Hepatic stellate cell (primary cell): ENCODE measurements around the gene SMR3A.

Experiments used
- DNase-seq: peaks from one replicate; pipeline ENCODE4 v3.0.0; 2011; ENCODE audit warnings: low spot score

The SMR3A gene

GRCh38 chr4:70360460-70360859 lies at the start of gene SMR3A:
TSS of gene SMR3A (plus strand) at chr4:70360760. CDS start at chr4:70362116, 1,356 bp downstream.
- no peak for DNase-seq

- no peak for DNase-seq
Measured at GRCh38 chr4:70313736-70314135, 46.8 kb upstream of the SMR3A start.

GRCh38 chr4:70315928-70316327 lies 44.6 kb upstream of the SMR3A start:
- DNase-seq, result no peak

GRCh38 chr4:70326052-70326451 lies 34.5 kb upstream of the SMR3A start:
- DNase-seq, result no peak

GRCh38 chr4:70334681-70335080 lies 25.9 kb upstream of the SMR3A start, which contains the start of gene CABS1:
TSS of gene CABS1 (plus strand) at chr4:70334981. CDS start at chr4:70335040, 59 bp downstream.
- no peak for DNase-seq

GRCh38 chr4:70336043-70336442 lies 24.5 kb upstream of the SMR3A start:
- no peak for DNase-seq

- DNase-seq, result no peak
Measured at GRCh38 chr4:70337886-70338420, 22.6 kb upstream of the SMR3A start.

- no peak for DNase-seq
Measured at GRCh38 chr4:70356185-70356584, 4.4 kb upstream of the SMR3A start.

GRCh38 chr4:70359115-70359661 lies 1.4 kb upstream of the SMR3A start:
- DNase-seq, result no peak

GRCh38 chr4:70364002-70364401 lies 3.4 kb downstream of the SMR3A start:
- DNase-seq, result no peak

- DNase-seq, result no peak
Measured at GRCh38 chr4:70365479-70365878, 4.9 kb downstream of the SMR3A start.

- no peak for DNase-seq
Measured at GRCh38 chr4:70367813-70368212, 7.3 kb downstream of the SMR3A start.

GRCh38 chr4:70371987-70372386 lies 11.4 kb downstream of the SMR3A start:
- DNase-seq, result no peak

GRCh38 chr4:70372760-70373159 lies 12.2 kb downstream of the SMR3A start:
- no peak for DNase-seq

GRCh38 chr4:70380578-70380977 lies 20.0 kb downstream of the SMR3A start:
- DNase-seq, result no peak

- DNase-seq, result no peak
Measured at GRCh38 chr4:70382691-70383181, 22.2 kb downstream of the SMR3A start, which contains the start of gene SMR3B. TSS of gene SMR3B (plus strand) at chr4:70383131. CDS start at chr4:70384511, 1,380 bp downstream.

GRCh38 chr4:70392057-70392776 lies 31.7 kb downstream of the SMR3A start:
- DNase-seq, result no peak

GRCh38 chr4:70397580-70397979 lies 37.0 kb downstream of the SMR3A start, which contains the start of gene OPRPN:
TSS of gene OPRPN (plus strand) at chr4:70397940. CDS start at chr4:70399286, 1,346 bp downstream.
- no peak for DNase-seq

GRCh38 chr4:70399319-70399718 lies 38.8 kb downstream of the SMR3A start:
- no peak for DNase-seq

GRCh38 chr4:70402762-70403161 lies 42.2 kb downstream of the SMR3A start:
- DNase-seq, result no peak

- no peak for DNase-seq
Measured at GRCh38 chr4:70405765-70406164, 45.2 kb downstream of the SMR3A start.
